ENCODE measurements around the gene HLA-DOA. TPM values are rescaled to one million over a fixed set of nuclear protein-coding genes. Genes with fewer than 3 reads are reported as not detected.

HLA-DOA gene
- total RNA-seq, 2 donors from 2014 or later = 7.2 to 14.6 TPM

DNA sequence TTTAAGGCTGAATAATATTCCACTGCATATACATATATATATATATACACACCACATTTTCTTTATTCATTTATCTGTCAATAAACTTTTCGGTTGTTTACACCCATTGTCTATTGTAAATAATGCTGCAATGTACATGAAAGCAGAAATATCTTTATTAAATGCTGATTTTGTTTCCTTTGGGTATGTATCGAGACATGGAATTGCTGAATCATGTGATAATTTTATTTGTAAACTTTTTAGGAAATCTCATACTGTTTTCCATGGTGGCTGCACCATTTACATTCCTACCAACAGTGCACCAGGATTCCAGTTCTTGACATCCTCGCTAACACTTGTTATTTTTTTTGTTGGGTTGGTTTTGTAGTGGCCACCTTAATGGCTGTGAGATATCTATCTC is 14.1 kb upstream of the HLA-DOA start:
- TF ChIP-seq, protein P1, sequence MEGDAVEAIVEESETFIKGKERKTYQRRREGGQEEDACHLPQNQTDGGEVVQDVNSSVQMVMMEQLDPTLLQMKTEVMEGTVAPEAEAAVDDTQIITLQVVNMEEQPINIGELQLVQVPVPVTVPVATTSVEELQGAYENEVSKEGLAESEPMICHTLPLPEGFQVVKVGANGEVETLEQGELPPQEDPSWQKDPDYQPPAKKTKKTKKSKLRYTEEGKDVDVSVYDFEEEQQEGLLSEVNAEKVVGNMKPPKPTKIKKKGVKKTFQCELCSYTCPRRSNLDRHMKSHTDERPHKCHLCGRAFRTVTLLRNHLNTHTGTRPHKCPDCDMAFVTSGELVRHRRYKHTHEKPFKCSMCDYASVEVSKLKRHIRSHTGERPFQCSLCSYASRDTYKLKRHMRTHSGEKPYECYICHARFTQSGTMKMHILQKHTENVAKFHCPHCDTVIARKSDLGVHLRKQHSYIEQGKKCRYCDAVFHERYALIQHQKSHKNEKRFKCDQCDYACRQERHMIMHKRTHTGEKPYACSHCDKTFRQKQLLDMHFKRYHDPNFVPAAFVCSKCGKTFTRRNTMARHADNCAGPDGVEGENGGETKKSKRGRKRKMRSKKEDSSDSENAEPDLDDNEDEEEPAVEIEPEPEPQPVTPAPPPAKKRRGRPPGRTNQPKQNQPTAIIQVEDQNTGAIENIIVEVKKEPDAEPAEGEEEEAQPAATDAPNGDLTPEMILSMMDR (IDR thresholded peaks at IDR 0.05) = no peak
- no peak for TF ChIP-seq POLR2AphosphoS5 (IDR thresholded peaks at IDR 0.05)
- no peak for TF ChIP-seq POLR2A (IDR thresholded peaks at IDR 0.05)
- intact Hi-C loops (cut with DNase I) = no loop called here
- Histone ChIP-seq H3K27ac (no peak overlapping the region), H3K27me3 (replicated peaks; ENCODE audit: insufficient read depth) (no peaks in the 10 kb centered on the region), H3K36me3 (no peaks in the 10 kb centered on the region), H3K4me1 (replicated peaks) (no peaks in the 10 kb centered on the region), H3K4me3 (no peak overlapping the region), H3K9me3 (no peaks in the 10 kb centered on the region)
- DNase-seq (ENCODE audit: low spot score) = no peak
- WGBS = 84% methylated on average over 3 of the region's 3 CpGs

DNA sequence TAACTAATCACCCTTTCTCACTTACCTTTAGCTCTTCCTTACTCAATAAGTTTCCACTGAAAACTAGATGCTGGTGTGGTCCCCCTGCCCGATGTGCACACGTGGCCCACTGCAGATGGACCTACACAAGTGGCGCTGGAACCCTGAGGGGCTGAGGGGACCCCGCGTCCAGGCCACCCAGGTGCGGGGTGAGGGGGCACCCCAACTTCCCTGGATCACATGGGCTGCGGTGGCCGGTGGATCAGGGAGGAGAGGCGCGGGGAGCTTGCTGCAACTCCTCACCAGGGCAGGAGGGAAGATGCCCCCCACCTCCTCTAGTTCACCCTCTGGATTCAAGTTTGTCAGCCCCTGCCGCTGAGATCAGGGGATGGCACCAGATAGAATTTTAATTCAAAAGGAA is 12.5 kb upstream of the HLA-DOA start:
- no peak for DNase-seq (ENCODE audit: low spot score)
- TF ChIP-seq, protein P1 (IDR thresholded peaks at IDR 0.05) = no peak
- no peak for TF ChIP-seq POLR2AphosphoS5 (IDR thresholded peaks at IDR 0.05)
- TF ChIP-seq POLR2A (IDR thresholded peaks at IDR 0.05) = no peak
- WGBS = 95% methylated on average over 11 of the region's 11 CpGs

DNA sequence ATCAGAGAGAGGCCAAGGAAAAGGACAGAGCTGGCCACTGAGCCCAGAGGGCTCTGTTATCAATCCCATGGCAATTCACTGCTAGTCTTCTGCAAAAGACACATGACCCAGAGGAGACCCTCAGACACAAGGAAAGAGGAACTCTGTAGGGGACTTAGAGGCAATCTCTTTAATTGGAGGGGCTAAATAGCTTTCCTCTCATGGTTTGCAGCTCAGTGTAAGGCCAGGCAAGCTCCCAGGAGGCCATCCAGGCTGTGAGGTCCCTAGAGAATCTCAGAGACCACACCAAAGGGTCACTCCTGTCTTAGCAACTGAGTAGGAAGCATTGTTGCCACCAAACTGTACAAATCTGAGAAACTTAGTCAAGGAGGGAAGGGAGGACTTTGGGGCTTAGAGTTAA is 10.0 kb upstream of the HLA-DOA start:
- no peak overlapping the region for H3K4me3 ChIP-seq
- no peaks in the 10 kb centered on the region for H3K27me3 ChIP-seq (replicated peaks; ENCODE audit: insufficient read depth)
- H3K27ac ChIP-seq = peak overlapping the region; percentile 50 to 58
- intact Hi-C loops (cut with DNase I) = loop anchor here (10.0 kb wide), 1 partner anchor 125 kb away; no protein-coding TSS in a partner anchor
- no peak for DNase-seq (ENCODE audit: low spot score)
- H3K4me1 ChIP-seq (replicated peaks) = no peaks in the 10 kb centered on the region
- H3K9me3 ChIP-seq = no peaks in the 10 kb centered on the region
- H3K36me3 ChIP-seq = no peaks in the 10 kb centered on the region
- TF ChIP-seq POLR2A (IDR thresholded peaks at IDR 0.05) (no peak), POLR2AphosphoS5 (IDR thresholded peaks at IDR 0.05) (no peak)
- TF ChIP-seq, protein P1 (IDR thresholded peaks at IDR 0.05) = no peak

More for the DNA sequence above, 12.5 kb upstream of the HLA-DOA start:
- Histone ChIP-seq H3K4me3 (no peak overlapping the region), H3K4me1 (replicated peaks) (no peaks in the 10 kb centered on the region), H3K9me3 (no peaks in the 10 kb centered on the region), H3K36me3 (no peaks in the 10 kb centered on the region), H3K27ac (no peak overlapping the region), H3K27me3 (replicated peaks; ENCODE audit: insufficient read depth) (no peaks in the 10 kb centered on the region)
- intact Hi-C loops (cut with DNase I) = no loop called here

DNA sequence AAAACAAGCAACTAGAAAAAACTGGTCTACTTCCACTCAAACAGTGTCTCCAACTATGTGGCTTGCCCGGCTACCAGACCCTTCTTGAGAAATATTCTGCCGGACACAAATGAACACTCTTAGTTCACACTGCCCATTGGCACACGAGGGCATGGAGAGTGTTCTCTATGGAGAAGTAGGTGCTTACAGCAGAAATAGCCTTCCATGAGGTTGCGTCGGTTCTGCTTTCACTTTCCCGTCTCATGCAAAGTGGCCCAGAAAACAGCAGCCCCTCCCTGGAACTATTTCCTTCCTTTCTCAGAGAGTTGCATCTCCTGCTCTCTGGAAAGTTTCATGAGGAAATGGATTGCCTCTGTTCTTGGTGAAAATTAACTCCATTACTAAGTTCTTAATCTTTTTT is 9.5 kb upstream of the HLA-DOA start:
- intact Hi-C loops (cut with DNase I) = loop anchor here (10.0 kb wide), 1 partner anchor 126 kb away; no protein-coding TSS in a partner anchor
- Histone ChIP-seq H3K36me3 (no peaks in the 10 kb centered on the region), H3K4me3 (no peak overlapping the region), H3K9me3 (no peaks in the 10 kb centered on the region), H3K4me1 (replicated peaks) (no peaks in the 10 kb centered on the region), H3K27ac (peak overlapping the region; percentile 50 to 58), H3K27me3 (replicated peaks; ENCODE audit: insufficient read depth) (no peaks in the 10 kb centered on the region)
- DNase-seq (ENCODE audit: low spot score) = peak; percentile 36
- WGBS = 25% methylated on average over 6 of the region's 6 CpGs
- TF ChIP-seq, protein P1 (IDR thresholded peaks at IDR 0.05) = no peak
- no peak for TF ChIP-seq POLR2A (IDR thresholded peaks at IDR 0.05)
- TF ChIP-seq POLR2AphosphoS5 (IDR thresholded peaks at IDR 0.05) = no peak

DNA sequence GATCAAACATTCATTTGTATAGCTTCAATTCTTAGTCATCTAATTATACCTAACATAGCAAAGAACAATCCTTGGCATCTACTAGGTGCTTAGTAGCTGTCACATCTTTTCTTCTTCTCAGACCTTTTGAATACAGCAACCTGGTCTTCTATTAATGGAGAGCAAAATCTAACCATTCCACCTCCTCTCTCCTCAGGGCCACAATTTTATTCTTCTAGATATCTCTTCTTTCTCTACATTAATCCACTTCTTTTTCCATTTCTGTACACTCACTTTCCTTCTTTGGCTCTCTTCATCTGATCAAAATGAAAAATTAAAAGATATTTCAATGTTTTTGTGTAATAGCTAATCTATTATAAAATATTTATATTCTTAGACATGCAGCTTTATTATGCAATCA is 9.0 kb upstream of the HLA-DOA start:
- no peak overlapping the region for H3K4me3 ChIP-seq
- H3K27ac ChIP-seq = peak overlapping the region; percentile 50 to 58
- intact Hi-C loops (cut with DNase I) = loop anchor here (10.0 kb wide), 1 partner anchor 126 kb away; no protein-coding TSS in a partner anchor
- no peaks in the 10 kb centered on the region for H3K9me3 ChIP-seq
- H3K4me1 ChIP-seq (replicated peaks) = no peaks in the 10 kb centered on the region
- no peaks in the 10 kb centered on the region for H3K27me3 ChIP-seq (replicated peaks; ENCODE audit: insufficient read depth)
- no peak for DNase-seq (ENCODE audit: low spot score)
- H3K36me3 ChIP-seq = no peaks in the 10 kb centered on the region
- TF ChIP-seq, protein P1 (IDR thresholded peaks at IDR 0.05) = no peak
- TF ChIP-seq POLR2A (IDR thresholded peaks at IDR 0.05) (no peak), POLR2AphosphoS5 (IDR thresholded peaks at IDR 0.05) (no peak)
